ENCODE measurements around the gene TMC1. TPM values are rescaled to one million over a fixed set of nuclear protein-coding genes. Genes with fewer than 3 reads are reported as not detected.

The TMC1 gene
- total RNA-seq, 1 donor from 2014 or later, result not detected

GRCh38 chr9:72527801-72528195, 6.4 kb downstream of the TMC1 start:
- no peak for DNase-seq (ENCODE audit: low spot score)
- Mint-ChIP-seq H3K27ac (ENCODE audit: unreplicated experiment) (peak overlapping the region; percentile 46), H3K36me3 (ENCODE audit: low read depth) (no peaks in the 10 kb centered on the region), H3K9me3 (ENCODE audit: low read depth) (no peaks in the 10 kb centered on the region), H3K4me3 (ENCODE audit: unreplicated experiment) (no peak overlapping the region), H3K27me3 (ENCODE audit: low read depth) (no peaks in the 10 kb centered on the region), H3K4me1 (ENCODE audit: low read depth) (peaks cover 42% of the 10 kb centered on the region)
- TF ChIP-seq, protein P1, sequence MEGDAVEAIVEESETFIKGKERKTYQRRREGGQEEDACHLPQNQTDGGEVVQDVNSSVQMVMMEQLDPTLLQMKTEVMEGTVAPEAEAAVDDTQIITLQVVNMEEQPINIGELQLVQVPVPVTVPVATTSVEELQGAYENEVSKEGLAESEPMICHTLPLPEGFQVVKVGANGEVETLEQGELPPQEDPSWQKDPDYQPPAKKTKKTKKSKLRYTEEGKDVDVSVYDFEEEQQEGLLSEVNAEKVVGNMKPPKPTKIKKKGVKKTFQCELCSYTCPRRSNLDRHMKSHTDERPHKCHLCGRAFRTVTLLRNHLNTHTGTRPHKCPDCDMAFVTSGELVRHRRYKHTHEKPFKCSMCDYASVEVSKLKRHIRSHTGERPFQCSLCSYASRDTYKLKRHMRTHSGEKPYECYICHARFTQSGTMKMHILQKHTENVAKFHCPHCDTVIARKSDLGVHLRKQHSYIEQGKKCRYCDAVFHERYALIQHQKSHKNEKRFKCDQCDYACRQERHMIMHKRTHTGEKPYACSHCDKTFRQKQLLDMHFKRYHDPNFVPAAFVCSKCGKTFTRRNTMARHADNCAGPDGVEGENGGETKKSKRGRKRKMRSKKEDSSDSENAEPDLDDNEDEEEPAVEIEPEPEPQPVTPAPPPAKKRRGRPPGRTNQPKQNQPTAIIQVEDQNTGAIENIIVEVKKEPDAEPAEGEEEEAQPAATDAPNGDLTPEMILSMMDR (IDR thresholded peaks at IDR 0.05), result no peak

GRCh38 chr9:72529531-72529930, 8.1 kb downstream of the TMC1 start:
- Mint-ChIP-seq H3K27me3 (ENCODE audit: low read depth) (no peaks in the 10 kb centered on the region), H3K9me3 (ENCODE audit: low read depth) (no peaks in the 10 kb centered on the region), H3K4me1 (ENCODE audit: low read depth) (peaks cover 43% of the 10 kb centered on the region), H3K4me3 (ENCODE audit: unreplicated experiment) (no peak overlapping the region), H3K27ac (ENCODE audit: unreplicated experiment) (no peak overlapping the region), H3K36me3 (ENCODE audit: low read depth) (no peaks in the 10 kb centered on the region)
- TF ChIP-seq, protein P1 (IDR thresholded peaks at IDR 0.05), result no peak
- DNase-seq (ENCODE audit: low spot score), result no peak

- no peaks in the 10 kb centered on the region for H3K36me3 Mint-ChIP-seq (ENCODE audit: low read depth)
Observed at GRCh38 chr9:72533322-72533721, 11.9 kb downstream of the TMC1 start.

GRCh38 chr9:72534931-72535330, 13.5 kb downstream of the TMC1 start:
- peaks cover 15% of the 10 kb centered on the region for H3K4me1 Mint-ChIP-seq (ENCODE audit: low read depth)
- no peaks in the 10 kb centered on the region for H3K27me3 Mint-ChIP-seq (ENCODE audit: low read depth)
- no peak overlapping the region for H3K4me3 Mint-ChIP-seq (ENCODE audit: unreplicated experiment)
- no peak for DNase-seq (ENCODE audit: low spot score)
- TF ChIP-seq, protein P1 (IDR thresholded peaks at IDR 0.05), result no peak
- no peaks in the 10 kb centered on the region for H3K9me3 Mint-ChIP-seq (ENCODE audit: low read depth)
- no peaks in the 10 kb centered on the region for H3K36me3 Mint-ChIP-seq (ENCODE audit: low read depth)
- no peak overlapping the region for H3K27ac Mint-ChIP-seq (ENCODE audit: unreplicated experiment)

More at GRCh38 chr9:72533322-72533721, 11.9 kb downstream of the TMC1 start:
- Mint-ChIP-seq H3K27ac (ENCODE audit: unreplicated experiment) (no peak overlapping the region), H3K4me1 (ENCODE audit: low read depth) (peaks cover 9% of the 10 kb centered on the region), H3K9me3 (ENCODE audit: low read depth) (no peaks in the 10 kb centered on the region), H3K27me3 (ENCODE audit: low read depth) (no peaks in the 10 kb centered on the region), H3K4me3 (ENCODE audit: unreplicated experiment) (no peak overlapping the region)
- TF ChIP-seq, protein P1 (IDR thresholded peaks at IDR 0.05), result no peak
- no peak for DNase-seq (ENCODE audit: low spot score)

DNA sequence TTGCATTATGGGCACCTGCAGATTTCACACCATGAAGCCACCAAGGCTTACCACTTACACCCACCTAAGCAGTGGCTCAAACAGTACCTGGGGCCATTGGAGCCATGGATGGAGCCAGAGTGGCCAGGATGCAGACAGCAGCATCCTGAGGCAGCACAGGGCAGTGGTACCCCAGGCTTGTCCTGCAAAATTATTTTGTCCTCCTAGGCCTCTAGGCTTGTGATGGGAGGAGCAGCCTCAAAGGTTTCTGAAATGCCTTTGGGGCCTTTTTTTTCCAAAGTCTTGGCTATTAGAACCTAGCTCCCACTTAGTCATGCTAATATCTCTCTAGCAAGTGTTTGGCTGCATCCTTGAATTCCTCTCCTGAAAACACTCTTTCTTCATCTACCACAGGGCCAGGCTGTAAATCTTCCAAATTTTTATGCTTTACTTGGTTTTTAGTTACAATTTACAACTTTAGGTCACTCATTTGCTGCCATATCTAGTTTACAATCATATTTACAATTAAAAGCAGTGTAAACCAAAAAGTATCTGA, 15.7 kb downstream of the TMC1 start:
- Mint-ChIP-seq H3K4me3 (ENCODE audit: unreplicated experiment) (no peak overlapping the region), H3K27me3 (ENCODE audit: low read depth) (no peaks in the 10 kb centered on the region), H3K9me3 (ENCODE audit: low read depth) (no peaks in the 10 kb centered on the region), H3K36me3 (ENCODE audit: low read depth) (no peaks in the 10 kb centered on the region), H3K4me1 (ENCODE audit: low read depth) (peaks cover 32% of the 10 kb centered on the region), H3K27ac (ENCODE audit: unreplicated experiment) (no peak overlapping the region)
- TF ChIP-seq, protein P1 (IDR thresholded peaks at IDR 0.05), result no peak
- no peak for DNase-seq (ENCODE audit: low spot score)

All from chondrocyte (in vitro differentiated cells).